ENCODE measurements around the gene SLC25A14. TPM values are rescaled to one million over a fixed set of nuclear protein-coding genes. Genes with fewer than 3 reads are reported as not detected.

Gene SLC25A14
- total RNA-seq, 3 donors from 2014 or later (not counting 1 experiment from before 2014, with no cell fraction given): 17.6 to 20.5 (median 19.0) TPM

DNA sequence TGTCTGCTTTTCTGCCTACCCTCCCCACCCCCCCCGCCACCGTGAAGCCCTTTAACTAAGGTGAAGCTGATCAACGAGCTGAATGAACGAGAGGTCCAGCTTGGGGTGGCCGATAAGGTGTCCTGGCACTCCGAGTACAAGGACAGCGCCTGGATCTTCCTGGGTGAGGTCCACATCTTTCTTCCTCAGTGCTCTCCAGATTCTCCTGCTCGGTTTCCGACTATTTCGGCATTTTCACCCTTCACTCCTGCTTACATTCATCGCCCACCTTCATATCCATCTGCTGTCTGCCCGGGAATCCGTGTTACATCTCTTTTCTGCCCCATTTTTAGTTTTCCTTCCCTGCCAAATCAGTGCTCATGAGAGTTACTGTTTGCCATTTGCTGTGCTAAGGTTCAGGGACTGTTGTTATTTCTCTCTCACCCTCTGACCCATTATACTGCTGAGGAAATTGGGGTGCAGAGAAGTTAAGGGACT, 62.5 kb downstream of the SLC25A14 start:
- peak overlapping the region; percentile 87 for H3K4me3 Mint-ChIP-seq
- no peaks in the 10 kb centered on the region for H3K9me3 ChIP-seq (ENCODE audit: control insufficient read depth, insufficient read depth, low read length)
- peaks cover 3% of the 10 kb centered on the region for H3K4me1 ChIP-seq (ENCODE audit: control insufficient read depth, insufficient read depth, low read length)
- peak overlapping the region; percentile 87 to 96 for H3K27ac Mint-ChIP-seq
- no peaks in the 10 kb centered on the region for H3K36me3 Mint-ChIP-seq
- peaks cover 11 to 13% of the 10 kb centered on the region in 2 donors for H3K4me1 Mint-ChIP-seq
- TF ChIP-seq, protein P1, sequence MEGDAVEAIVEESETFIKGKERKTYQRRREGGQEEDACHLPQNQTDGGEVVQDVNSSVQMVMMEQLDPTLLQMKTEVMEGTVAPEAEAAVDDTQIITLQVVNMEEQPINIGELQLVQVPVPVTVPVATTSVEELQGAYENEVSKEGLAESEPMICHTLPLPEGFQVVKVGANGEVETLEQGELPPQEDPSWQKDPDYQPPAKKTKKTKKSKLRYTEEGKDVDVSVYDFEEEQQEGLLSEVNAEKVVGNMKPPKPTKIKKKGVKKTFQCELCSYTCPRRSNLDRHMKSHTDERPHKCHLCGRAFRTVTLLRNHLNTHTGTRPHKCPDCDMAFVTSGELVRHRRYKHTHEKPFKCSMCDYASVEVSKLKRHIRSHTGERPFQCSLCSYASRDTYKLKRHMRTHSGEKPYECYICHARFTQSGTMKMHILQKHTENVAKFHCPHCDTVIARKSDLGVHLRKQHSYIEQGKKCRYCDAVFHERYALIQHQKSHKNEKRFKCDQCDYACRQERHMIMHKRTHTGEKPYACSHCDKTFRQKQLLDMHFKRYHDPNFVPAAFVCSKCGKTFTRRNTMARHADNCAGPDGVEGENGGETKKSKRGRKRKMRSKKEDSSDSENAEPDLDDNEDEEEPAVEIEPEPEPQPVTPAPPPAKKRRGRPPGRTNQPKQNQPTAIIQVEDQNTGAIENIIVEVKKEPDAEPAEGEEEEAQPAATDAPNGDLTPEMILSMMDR (IDR thresholded peaks at IDR 0.05): no peak
- peaks cover 2% of the 10 kb centered on the region for H3K36me3 ChIP-seq (ENCODE audit: control insufficient read depth, insufficient read depth, low read length)
- no peaks in the 10 kb centered on the region for H3K9me3 Mint-ChIP-seq
- no peaks in the 10 kb centered on the region for H3K27me3 ChIP-seq (ENCODE audit: control insufficient read depth, insufficient read depth, low read length)
- no peak for DNase-seq
- H3K27me3 Mint-ChIP-seq (ENCODE audit: low read depth in 2 of 2): peaks cover 13 to 21% of the 10 kb centered on the region in 2 donors
- 1% methylated on average over 11 of the region's 13 CpGs for WGBS (ENCODE audit: insufficient coverage)
- no peak for ATAC-seq
- intact Hi-C loops (cut with micrococcal nuclease): no loop called here
- peak overlapping the region; percentile 70 for H3K27ac ChIP-seq (ENCODE audit: low read length)
- peak overlapping the region; percentile 68 for H3K4me3 ChIP-seq (ENCODE audit: low read length)

- TF ChIP-seq, protein P1 (IDR thresholded peaks at IDR 0.05): no peak
- intact Hi-C loops (cut with micrococcal nuclease): no loop called here
- ATAC-seq (no peak), DNase-seq (no peak)
- Histone ChIP-seq H3K36me3 (ENCODE audit: control insufficient read depth, insufficient read depth, low read length) (peaks cover 19% of the 10 kb centered on the region), H3K9me3 (ENCODE audit: control insufficient read depth, insufficient read depth, low read length) (no peaks in the 10 kb centered on the region), H3K27ac (ENCODE audit: low read length) (no peak overlapping the region), H3K4me3 (ENCODE audit: low read length) (no peak overlapping the region), H3K4me1 (ENCODE audit: control insufficient read depth, insufficient read depth, low read length) (no peaks in the 10 kb centered on the region), H3K27me3 (ENCODE audit: control insufficient read depth, insufficient read depth, low read length) (no peaks in the 10 kb centered on the region)
- Mint-ChIP-seq H3K9me3 (no peaks in the 10 kb centered on the region), H3K4me3 (no peak overlapping the region), H3K27me3 (ENCODE audit: low read depth in 2 of 2) (no peaks in the 10 kb centered on the region), H3K27ac (no peak overlapping the region), H3K36me3 (no peaks in the 10 kb centered on the region), H3K4me1 (peaks cover 0 to 18% of the 10 kb centered on the region in 2 donors)
- WGBS (ENCODE audit: insufficient coverage): 100% methylated on average over 1 of the region's 2 CpGs
Observed at GRCh38 chrX:130413415-130413814, 73.7 kb downstream of the SLC25A14 start.

- Mint-ChIP-seq H3K27me3 (ENCODE audit: low read depth in 2 of 2) (no peaks in the 10 kb centered on the region), H3K4me1 (peaks cover 0 to 16% of the 10 kb centered on the region in 2 donors), H3K4me3 (no peak overlapping the region), H3K9me3 (no peaks in the 10 kb centered on the region), H3K36me3 (no peaks in the 10 kb centered on the region), H3K27ac (no peak overlapping the region)
- DNase-seq: no peak
- H3K9me3 ChIP-seq (ENCODE audit: control insufficient read depth, insufficient read depth, low read length): no peaks in the 10 kb centered on the region
- H3K4me1 ChIP-seq (ENCODE audit: control insufficient read depth, insufficient read depth, low read length): no peaks in the 10 kb centered on the region
- 98% methylated on average over 3 of the region's 5 CpGs for WGBS (ENCODE audit: insufficient coverage)
- H3K27me3 ChIP-seq (ENCODE audit: control insufficient read depth, insufficient read depth, low read length): no peaks in the 10 kb centered on the region
- TF ChIP-seq, protein P1 (IDR thresholded peaks at IDR 0.05): no peak
- ATAC-seq: no peak
- H3K27ac ChIP-seq (ENCODE audit: low read length): no peak overlapping the region
- H3K4me3 ChIP-seq (ENCODE audit: low read length): no peak overlapping the region
- H3K36me3 ChIP-seq (ENCODE audit: control insufficient read depth, insufficient read depth, low read length): peaks cover 12% of the 10 kb centered on the region
- intact Hi-C loops (cut with micrococcal nuclease): no loop called here
Observed at GRCh38 chrX:130414800-130415199, 75.1 kb downstream of the SLC25A14 start.

- WGBS (ENCODE audit: insufficient coverage): 58% methylated on average over 5 of the region's 7 CpGs
- Mint-ChIP-seq H3K27ac (peak overlapping the region in 1 of 2 donors; percentile 31), H3K36me3 (no peaks in the 10 kb centered on the region), H3K27me3 (ENCODE audit: low read depth in 2 of 2) (no peaks in the 10 kb centered on the region), H3K4me1 (peaks cover 0 to 14% of the 10 kb centered on the region in 2 donors), H3K9me3 (no peaks in the 10 kb centered on the region), H3K4me3 (no peak overlapping the region)
- no peaks in the 10 kb centered on the region for H3K27me3 ChIP-seq (ENCODE audit: control insufficient read depth, insufficient read depth, low read length)
- intact Hi-C loops (cut with micrococcal nuclease): no loop called here
- DNase-seq: peak in 1 of 2 donors; percentile 22
- H3K27ac ChIP-seq (ENCODE audit: low read length): no peak overlapping the region
- H3K4me1 ChIP-seq (ENCODE audit: control insufficient read depth, insufficient read depth, low read length): no peaks in the 10 kb centered on the region
- TF ChIP-seq, protein P1 (IDR thresholded peaks at IDR 0.05): no peak
- no peak overlapping the region for H3K4me3 ChIP-seq (ENCODE audit: low read length)
- H3K36me3 ChIP-seq (ENCODE audit: control insufficient read depth, insufficient read depth, low read length): peaks cover 10% of the 10 kb centered on the region
- no peaks in the 10 kb centered on the region for H3K9me3 ChIP-seq (ENCODE audit: control insufficient read depth, insufficient read depth, low read length)
- ATAC-seq: peak in 2 of 3 donors; percentile 40 to 41
Observed at GRCh38 chrX:130415201-130415600, 75.5 kb downstream of the SLC25A14 start.

Data from natural killer cell (primary cell).